Fibroblast of lung (primary cell): ENCODE data around the gene GATA1. TPM values are rescaled to one million over a fixed set of nuclear protein-coding genes. Genes with fewer than 3 reads are reported as not detected.

Experiments
- DNase-seq, 2 donors: peaks; one replicate each; pipeline versions ENCODE4 v3.0.0 to v3.0.0-alpha.2; 2010; ENCODE audit warnings: low read depth in 2 of 2
- H2AFZ ChIP-seq: 2 replicates; pipeline ENCODE4 v1.5.1; 2012; ENCODE audit warnings: low read length, control low read depth, inconsistent platforms
- H3K27ac ChIP-seq: 2 replicates; pipeline ENCODE4 v1.5.1; 2011; ENCODE audit warnings: low read length, control low read depth; ENCODE audit not compliant: insufficient read depth
- H3K27me3 ChIP-seq: 2 replicates; pipeline ENCODE4 v1.5.1; 2011; ENCODE audit warnings: mild to moderate bottlenecking, low read length; ENCODE audit not compliant: control insufficient read depth, insufficient read depth
- H3K36me3 ChIP-seq: 2 replicates; pipeline ENCODE4 v1.5.1; 2011; ENCODE audit warnings: low read length; ENCODE audit not compliant: control insufficient read depth, insufficient read depth
- H3K4me1 ChIP-seq: 2 replicates; pipeline ENCODE4 v1.5.1; 2011; ENCODE audit warnings: low read length; ENCODE audit not compliant: control insufficient read depth, insufficient read depth; ENCODE audit errors: extremely low read depth
- H3K4me2 ChIP-seq: 2 replicates; pipeline ENCODE4 v1.5.1; 2011; ENCODE audit warnings: low read length, control low read depth; ENCODE audit not compliant: insufficient read depth; ENCODE audit errors: extremely low read depth
- H3K4me3 ChIP-seq, 4 experiments: fragments of 200-600 bp in 1 of 4; sonication (generic) in 1 of 4; replicated peaks in 1 of 4; 2 replicates each; pipeline ENCODE4 v1.5.1; 2011 to 2016; ENCODE audit warnings: low read length in 4 of 4, low read depth in 3 of 4, mild to moderate bottlenecking in 3 of 4, control low read depth in 2 of 4, inconsistent platforms in 1 of 4, mixed read lengths in 1 of 4; ENCODE audit not compliant: insufficient read depth in 1 of 4; ENCODE audit errors: control extremely low read depth in 1 of 4
- H3K79me2 ChIP-seq: 2 replicates; pipeline ENCODE4 v1.5.1; 2012; ENCODE audit warnings: mild to moderate bottlenecking, low read length, inconsistent platforms; ENCODE audit not compliant: control insufficient read depth, insufficient read depth
- H3K9ac ChIP-seq: 2 replicates; pipeline ENCODE4 v1.5.1; 2011; ENCODE audit warnings: mild to moderate bottlenecking, low read length, control low read depth; ENCODE audit not compliant: insufficient read depth
- H3K9me3 ChIP-seq: 2 replicates; pipeline ENCODE4 v1.5.1; 2012; ENCODE audit warnings: low read depth, low read length; ENCODE audit not compliant: control insufficient read depth, insufficient read depth
- H4K20me1 ChIP-seq: 2 replicates; pipeline ENCODE4 v1.5.1; 2011; ENCODE audit warnings: low read length; ENCODE audit not compliant: control insufficient read depth, insufficient read depth; ENCODE audit errors: extremely low read depth
- CTCF ChIP-seq, 2 donors: IDR thresholded peaks in 1 of 2; conservative IDR thresholded peaks in 1 of 2; 1 replicate in 1 of 2; 2 replicates in 1 of 2; pipeline ENCODE4 v1.5.1; 2011 to 2012; ENCODE audit warnings: low read length in 2 of 2, control low read depth in 1 of 2, inconsistent platforms in 1 of 2, low read depth in 1 of 2, mild to moderate bottlenecking in 1 of 2
- EZH2 ChIP-seq: IDR thresholded peaks from 2 replicates; pipeline ENCODE4 v1.5.1; 2012; ENCODE audit warnings: low read length, control low read depth, mild to moderate bottlenecking; ENCODE audit errors: missing control alignments
- polyA plus RNA-seq, 2 donors: library from polyadenylated mRNA; depleted of rRNA in 1 of 2; stranded (reverse) in 1 of 2; unstranded in 1 of 2; fragments of >200 nt; gene quantifications; 2 replicates each; pipeline ENCODE4 v1.2.1, GENCODE V29; 2011 to 2012; ENCODE audit warnings: missing spikeins in 1 of 2
- total RNA-seq: library from RNA; depleted of rRNA; stranded (reverse); fragments of >200 nt; gene quantifications from 2 replicates; pipeline ENCODE4 v1.2.1, GENCODE V29; 2014

GATA1 gene
- total and polyA plus RNA-seq, 2 donors (not counting 1 experiment from before 2014, with no cell fraction given) = not detected

- Histone ChIP-seq H3K79me2 (no peaks in the 10 kb centered on the region), H3K9ac (no peak overlapping the region), H3K4me1 (no peaks in the 10 kb centered on the region), H3K4me3 (no peak overlapping the region), H3K36me3 (no peaks in the 10 kb centered on the region), H3K4me2 (no peak overlapping the region), H2AFZ (no peak overlapping the region), H4K20me1 (no peaks in the 10 kb centered on the region), H3K9me3 (no peaks in the 10 kb centered on the region), H3K27me3 (no peaks in the 10 kb centered on the region), H3K27ac (no peak overlapping the region)
- DNase-seq = no peak
- TF ChIP-seq CTCF (conservative IDR thresholded peaks at IDR 0.05 in 1 of 2, IDR thresholded peaks at IDR 0.05 in 1 of 2; ENCODE audit: low read depth in 1 of 2, low read length in 2 of 2) (no peak), EZH2 (no peak)
Observed at GRCh38 chrX:48794340-48794910, 8.0 kb downstream of the GATA1 start.

GRCh38 chrX:48794911-48795515, 8.6 kb downstream of the GATA1 start:
- Histone ChIP-seq H3K27me3 (no peaks in the 10 kb centered on the region), H4K20me1 (no peaks in the 10 kb centered on the region), H3K27ac (no peak overlapping the region), H3K36me3 (no peaks in the 10 kb centered on the region), H3K4me1 (no peaks in the 10 kb centered on the region), H3K9me3 (no peaks in the 10 kb centered on the region), H3K4me2 (no peak overlapping the region), H2AFZ (no peak overlapping the region), H3K79me2 (no peaks in the 10 kb centered on the region), H3K9ac (no peak overlapping the region), H3K4me3 (no peak overlapping the region)
- peak; percentile 56 to 68 for DNase-seq
- TF ChIP-seq EZH2 (no peak), CTCF (conservative IDR thresholded peaks at IDR 0.05 in 1 of 2, IDR thresholded peaks at IDR 0.05 in 1 of 2; ENCODE audit: low read depth in 1 of 2, low read length in 2 of 2) (no peak)

DNA sequence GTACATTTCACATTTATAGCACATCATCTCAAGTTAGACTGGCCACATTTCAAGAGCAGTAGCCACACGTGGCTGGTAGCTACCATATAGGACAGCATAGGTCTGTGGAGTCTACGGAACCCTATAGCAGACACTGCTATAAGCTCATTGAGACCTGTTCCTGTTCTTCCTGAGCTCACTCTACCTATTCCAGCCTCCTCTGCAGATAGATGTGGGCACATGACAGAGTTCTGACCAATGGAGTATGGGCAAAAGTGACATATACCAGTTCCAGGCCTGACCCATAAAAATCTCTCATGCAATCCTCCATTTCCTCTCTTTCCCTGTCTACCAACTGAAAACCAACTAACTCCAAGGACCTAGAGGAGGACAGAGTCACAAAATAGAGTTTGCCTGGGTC, 11.9 kb downstream of the GATA1 start:
- Histone ChIP-seq H3K27ac (no peak overlapping the region), H3K4me3 (no peak overlapping the region), H3K4me2 (no peak overlapping the region), H3K4me1 (no peaks in the 10 kb centered on the region), H3K27me3 (no peaks in the 10 kb centered on the region), H4K20me1 (no peaks in the 10 kb centered on the region), H3K79me2 (no peaks in the 10 kb centered on the region), H3K36me3 (no peaks in the 10 kb centered on the region), H2AFZ (no peak overlapping the region), H3K9ac (no peak overlapping the region), H3K9me3 (no peaks in the 10 kb centered on the region)
- TF ChIP-seq EZH2 = no peak
- TF ChIP-seq CTCF (conservative IDR thresholded peaks at IDR 0.05 in 1 of 2, IDR thresholded peaks at IDR 0.05 in 1 of 2; ENCODE audit: low read depth in 1 of 2, low read length in 2 of 2) = no peak
- DNase-seq = no peak
